ENCODE results near the gene FXR1. TPM values are rescaled to one million over a fixed set of nuclear protein-coding genes. Genes with fewer than 3 reads are reported as not detected.

The FXR1 gene
- total RNA-seq, 1 experiment from 2014 or later: 215 TPM

DNA sequence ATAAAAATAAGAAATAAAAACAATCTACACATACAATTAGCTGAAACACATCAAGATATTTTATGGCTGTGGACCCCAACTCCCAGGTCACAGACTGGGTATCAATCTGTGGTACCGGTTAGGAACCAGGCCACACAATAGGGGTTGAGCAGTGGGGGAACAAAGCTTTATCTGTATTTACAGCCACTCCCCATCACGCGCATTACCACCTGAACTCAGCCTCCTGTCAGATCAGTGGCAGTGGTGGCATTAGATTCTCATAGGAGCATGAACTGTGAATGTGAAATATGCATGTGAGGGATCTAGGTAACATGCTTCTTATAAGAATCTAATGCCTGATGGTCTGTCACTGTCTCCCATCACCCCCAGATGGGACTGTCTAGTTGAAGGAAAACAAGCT lies 94.8 kb downstream of the FXR1 start:
- ChIA-PET RAD21 (ENCODE audit: low non-redundant PET in 1 of 2, low total read pairs in 2 of 2, uncharacterized antibody in 2 of 2, unreplicated experiment in 2 of 2) (no interaction called here), POLR2A (no interaction called here), CTCF (no interaction called here)
- Histone ChIP-seq H3K9me3 (ENCODE audit: control insufficient read depth in 1 of 2, insufficient read depth in 1 of 2, low read depth in 1 of 2, low read length in 2 of 2) (no peaks in the 10 kb centered on the region), H3K4me2 (ENCODE audit: low read length) (no peak overlapping the region), H3K4me1 (ENCODE audit: control insufficient read depth in 1 of 2, insufficient read depth in 2 of 2, low read length in 2 of 2) (no peaks in the 10 kb centered on the region), H3K4me3 (replicated peaks in 1 of 2; ENCODE audit: low read depth in 1 of 2, low read length in 2 of 2) (no peak overlapping the region), H3K27me3 (ENCODE audit: insufficient read depth, low read length) (no peaks in the 10 kb centered on the region), H3K36me3 (ENCODE audit: control insufficient read depth in 1 of 2, insufficient read depth in 2 of 2, low read length in 2 of 2) (no peaks in the 10 kb centered on the region), H3K27ac (ENCODE audit: low read depth, low read length) (no peak overlapping the region), H4K20me1 (ENCODE audit: insufficient read depth) (no peaks in the 10 kb centered on the region), H3K9ac (ENCODE audit: low read length) (no peak overlapping the region), H3K9me2 (ENCODE audit: insufficient read depth) (no peaks in the 10 kb centered on the region), H3K79me2 (ENCODE audit: insufficient read depth, low read length) (no peaks in the 10 kb centered on the region), H2AFZ (ENCODE audit: low read depth, low read length, poor library complexity, severe bottlenecking) (no peak overlapping the region)
- DNase-seq (ENCODE audit: low read depth, low spot score) (no peak), ATAC-seq (no peak)
- TF ChIP-seq, protein P1, sequence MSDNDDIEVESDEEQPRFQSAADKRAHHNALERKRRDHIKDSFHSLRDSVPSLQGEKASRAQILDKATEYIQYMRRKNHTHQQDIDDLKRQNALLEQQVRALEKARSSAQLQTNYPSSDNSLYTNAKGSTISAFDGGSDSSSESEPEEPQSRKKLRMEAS (IDR thresholded peaks at IDR 0.05): no peak
- TF ChIP-seq, protein P2, sequence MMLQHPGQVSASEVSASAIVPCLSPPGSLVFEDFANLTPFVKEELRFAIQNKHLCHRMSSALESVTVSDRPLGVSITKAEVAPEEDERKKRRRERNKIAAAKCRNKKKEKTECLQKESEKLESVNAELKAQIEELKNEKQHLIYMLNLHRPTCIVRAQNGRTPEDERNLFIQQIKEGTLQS (IDR thresholded peaks at IDR 0.05): no peak
- TF ChIP-seq ZNF274 (IDR thresholded peaks at IDR 0.05; ENCODE audit: low read depth, low read length): no peak
- BruUV-seq (replicated peaks): no TSS peak
- intact Hi-C loops (cut with micrococcal nuclease): no loop called here

DNA sequence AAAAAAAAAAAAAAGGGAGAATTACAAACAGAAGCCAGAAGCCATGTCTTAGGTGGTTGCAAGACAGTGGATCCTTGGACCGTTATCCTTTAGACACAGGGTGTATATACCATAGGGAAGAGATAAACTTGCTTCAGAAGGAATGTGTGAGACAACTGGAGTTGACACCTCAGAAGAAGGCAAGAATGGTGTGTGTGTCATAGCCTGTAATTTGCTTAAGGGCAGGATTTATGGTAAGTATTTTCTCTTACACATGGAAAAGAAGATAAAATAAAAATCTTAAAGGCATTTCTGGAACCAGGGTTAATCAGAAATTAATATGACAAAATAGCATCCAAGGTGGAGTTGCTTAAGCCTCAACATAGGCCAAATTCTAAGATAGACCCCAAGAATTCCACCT lies 96.3 kb downstream of the FXR1 start:
- Histone ChIP-seq H3K4me3 (replicated peaks in 1 of 2; ENCODE audit: low read depth in 1 of 2, low read length in 2 of 2) (no peak overlapping the region), H3K27me3 (ENCODE audit: insufficient read depth, low read length) (no peaks in the 10 kb centered on the region), H3K9me3 (ENCODE audit: control insufficient read depth in 1 of 2, insufficient read depth in 1 of 2, low read depth in 1 of 2, low read length in 2 of 2) (no peaks in the 10 kb centered on the region), H3K27ac (ENCODE audit: low read depth, low read length) (no peak overlapping the region), H3K9me2 (ENCODE audit: insufficient read depth) (no peaks in the 10 kb centered on the region), H3K4me2 (ENCODE audit: low read length) (no peak overlapping the region), H3K9ac (ENCODE audit: low read length) (no peak overlapping the region), H4K20me1 (ENCODE audit: insufficient read depth) (no peaks in the 10 kb centered on the region), H2AFZ (ENCODE audit: low read depth, low read length, poor library complexity, severe bottlenecking) (no peak overlapping the region), H3K4me1 (ENCODE audit: control insufficient read depth in 1 of 2, insufficient read depth in 2 of 2, low read length in 2 of 2) (no peaks in the 10 kb centered on the region), H3K36me3 (ENCODE audit: control insufficient read depth in 1 of 2, insufficient read depth in 2 of 2, low read length in 2 of 2) (no peaks in the 10 kb centered on the region), H3K79me2 (ENCODE audit: insufficient read depth, low read length) (no peaks in the 10 kb centered on the region)
- no peak for DNase-seq (ENCODE audit: low read depth, low spot score)
- ChIA-PET RAD21 (ENCODE audit: low non-redundant PET in 1 of 2, low total read pairs in 2 of 2, uncharacterized antibody in 2 of 2, unreplicated experiment in 2 of 2) (no interaction called here), CTCF (no interaction called here), POLR2A (no interaction called here)
- no TSS peak for BruUV-seq (replicated peaks)
- intact Hi-C loops (cut with micrococcal nuclease): no loop called here
- no peak for ATAC-seq
- TF ChIP-seq POLR2A (IDR thresholded peaks at IDR 0.05; ENCODE audit: borderline replicate concordance, extremely low read depth, insufficient read depth, insufficient read length): no peak
- TF ChIP-seq YY1 (IDR thresholded peaks at IDR 0.05; ENCODE audit: extremely low read depth, insufficient replicate concordance, low read depth, low read length): no peak
- TF ChIP-seq ZFX (IDR thresholded peaks at IDR 0.05): no peak
- no peak for TF ChIP-seq RAD21 (IDR thresholded peaks at IDR 0.05; ENCODE audit: low read depth)
- TF ChIP-seq, protein P3, sequence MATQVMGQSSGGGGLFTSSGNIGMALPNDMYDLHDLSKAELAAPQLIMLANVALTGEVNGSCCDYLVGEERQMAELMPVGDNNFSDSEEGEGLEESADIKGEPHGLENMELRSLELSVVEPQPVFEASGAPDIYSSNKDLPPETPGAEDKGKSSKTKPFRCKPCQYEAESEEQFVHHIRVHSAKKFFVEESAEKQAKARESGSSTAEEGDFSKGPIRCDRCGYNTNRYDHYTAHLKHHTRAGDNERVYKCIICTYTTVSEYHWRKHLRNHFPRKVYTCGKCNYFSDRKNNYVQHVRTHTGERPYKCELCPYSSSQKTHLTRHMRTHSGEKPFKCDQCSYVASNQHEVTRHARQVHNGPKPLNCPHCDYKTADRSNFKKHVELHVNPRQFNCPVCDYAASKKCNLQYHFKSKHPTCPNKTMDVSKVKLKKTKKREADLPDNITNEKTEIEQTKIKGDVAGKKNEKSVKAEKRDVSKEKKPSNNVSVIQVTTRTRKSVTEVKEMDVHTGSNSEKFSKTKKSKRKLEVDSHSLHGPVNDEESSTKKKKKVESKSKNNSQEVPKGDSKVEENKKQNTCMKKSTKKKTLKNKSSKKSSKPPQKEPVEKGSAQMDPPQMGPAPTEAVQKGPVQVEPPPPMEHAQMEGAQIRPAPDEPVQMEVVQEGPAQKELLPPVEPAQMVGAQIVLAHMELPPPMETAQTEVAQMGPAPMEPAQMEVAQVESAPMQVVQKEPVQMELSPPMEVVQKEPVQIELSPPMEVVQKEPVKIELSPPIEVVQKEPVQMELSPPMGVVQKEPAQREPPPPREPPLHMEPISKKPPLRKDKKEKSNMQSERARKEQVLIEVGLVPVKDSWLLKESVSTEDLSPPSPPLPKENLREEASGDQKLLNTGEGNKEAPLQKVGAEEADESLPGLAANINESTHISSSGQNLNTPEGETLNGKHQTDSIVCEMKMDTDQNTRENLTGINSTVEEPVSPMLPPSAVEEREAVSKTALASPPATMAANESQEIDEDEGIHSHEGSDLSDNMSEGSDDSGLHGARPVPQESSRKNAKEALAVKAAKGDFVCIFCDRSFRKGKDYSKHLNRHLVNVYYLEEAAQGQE (IDR thresholded peaks at IDR 0.05; ENCODE audit: low read depth): no peak
- no peak for TF ChIP-seq ELF1 (IDR thresholded peaks at IDR 0.05; ENCODE audit: borderline replicate concordance, low read depth)
- TF ChIP-seq SP1 (IDR thresholded peaks at IDR 0.05; ENCODE audit: low read depth): no peak
- no peak for TF ChIP-seq TCF7L2 (IDR thresholded peaks at IDR 0.05; ENCODE audit: borderline replicate concordance, extremely low read depth, insufficient read depth, insufficient read length)
- TF ChIP-seq FOSL1 (IDR thresholded peaks at IDR 0.05; ENCODE audit: low read depth): no peak
- TF ChIP-seq, protein P2 (IDR thresholded peaks at IDR 0.05): no peak
- TF ChIP-seq ZNF274 (IDR thresholded peaks at IDR 0.05; ENCODE audit: low read depth, low read length): no peak
- TF ChIP-seq EZH2phosphoT487 (IDR thresholded peaks at IDR 0.05; ENCODE audit: borderline replicate concordance): no peak
- TF ChIP-seq, protein P4, sequence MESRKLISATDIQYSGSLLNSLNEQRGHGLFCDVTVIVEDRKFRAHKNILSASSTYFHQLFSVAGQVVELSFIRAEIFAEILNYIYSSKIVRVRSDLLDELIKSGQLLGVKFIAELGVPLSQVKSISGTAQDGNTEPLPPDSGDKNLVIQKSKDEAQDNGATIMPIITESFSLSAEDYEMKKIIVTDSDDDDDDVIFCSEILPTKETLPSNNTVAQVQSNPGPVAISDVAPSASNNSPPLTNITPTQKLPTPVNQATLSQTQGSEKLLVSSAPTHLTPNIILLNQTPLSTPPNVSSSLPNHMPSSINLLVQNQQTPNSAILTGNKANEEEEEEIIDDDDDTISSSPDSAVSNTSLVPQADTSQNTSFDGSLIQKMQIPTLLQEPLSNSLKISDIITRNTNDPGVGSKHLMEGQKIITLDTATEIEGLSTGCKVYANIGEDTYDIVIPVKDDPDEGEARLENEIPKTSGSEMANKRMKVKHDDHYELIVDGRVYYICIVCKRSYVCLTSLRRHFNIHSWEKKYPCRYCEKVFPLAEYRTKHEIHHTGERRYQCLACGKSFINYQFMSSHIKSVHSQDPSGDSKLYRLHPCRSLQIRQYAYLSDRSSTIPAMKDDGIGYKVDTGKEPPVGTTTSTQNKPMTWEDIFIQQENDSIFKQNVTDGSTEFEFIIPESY (IDR thresholded peaks at IDR 0.05; ENCODE audit: extremely low read depth, insufficient replicate concordance, low read length): no peak
- no peak for TF ChIP-seq EGR1 (IDR thresholded peaks at IDR 0.05; ENCODE audit: low read depth)
- TF ChIP-seq JUND (IDR thresholded peaks at IDR 0.05): no peak

All from HCT116 (cell line).